ENCODE measurements around the gene LYPLA2.

Gene LYPLA2

DNA sequence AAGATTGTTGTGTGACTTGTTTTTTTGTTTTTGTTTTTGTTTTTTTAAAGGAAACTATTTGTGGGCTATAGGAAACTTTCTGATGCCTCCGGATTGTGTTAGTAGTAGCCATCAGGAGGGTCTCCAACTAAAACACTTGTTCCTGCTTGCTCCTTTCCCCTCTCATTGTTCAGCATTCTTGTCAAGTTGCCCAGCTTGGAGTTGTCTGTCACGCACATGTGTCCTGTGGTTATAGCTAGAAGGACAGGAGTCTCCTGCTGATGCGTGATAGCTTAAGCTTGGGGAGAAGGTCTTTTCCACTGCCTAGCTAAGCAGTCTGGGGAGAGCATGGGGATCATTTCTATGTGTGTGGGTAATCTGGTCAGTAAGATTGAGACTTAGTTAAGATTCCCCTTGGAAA is 3.2 kb upstream of the LYPLA2 start:
- Histone ChIP-seq H3K9me2 (replicated peaks; ENCODE audit: insufficient read depth, low read length) (no peaks in the 10 kb centered on the region), H3K9ac (ENCODE audit: low read length) (no peak overlapping the region), H3K9me3 (ENCODE audit: insufficient read depth, low read length) (no peaks in the 10 kb centered on the region), H3K4me2 (ENCODE audit: low read depth, low read length, poor library complexity, severe bottlenecking) (no peak overlapping the region), H3K36me3 (ENCODE audit: low read length) (peaks cover 20% of the 10 kb centered on the region), H3K79me2 (ENCODE audit: insufficient read depth, low read length) (peaks cover 20% of the 10 kb centered on the region), H3K27me3 (ENCODE audit: low read length) (no peaks in the 10 kb centered on the region), H3K27ac (ENCODE audit: low read depth, low read length) (no peak overlapping the region), H3F3A (ENCODE audit: insufficient read depth) (peaks cover 16% of the 10 kb centered on the region), H2AFZ (ENCODE audit: low read depth, low read length, severe bottlenecking) (no peak overlapping the region), H4K20me1 (ENCODE audit: low read depth, low read length) (no peaks in the 10 kb centered on the region), H3K4me3 (ENCODE audit: insufficient read depth, low read length, poor library complexity, severe bottlenecking) (no peak overlapping the region)
- TF ChIP-seq, protein P1, sequence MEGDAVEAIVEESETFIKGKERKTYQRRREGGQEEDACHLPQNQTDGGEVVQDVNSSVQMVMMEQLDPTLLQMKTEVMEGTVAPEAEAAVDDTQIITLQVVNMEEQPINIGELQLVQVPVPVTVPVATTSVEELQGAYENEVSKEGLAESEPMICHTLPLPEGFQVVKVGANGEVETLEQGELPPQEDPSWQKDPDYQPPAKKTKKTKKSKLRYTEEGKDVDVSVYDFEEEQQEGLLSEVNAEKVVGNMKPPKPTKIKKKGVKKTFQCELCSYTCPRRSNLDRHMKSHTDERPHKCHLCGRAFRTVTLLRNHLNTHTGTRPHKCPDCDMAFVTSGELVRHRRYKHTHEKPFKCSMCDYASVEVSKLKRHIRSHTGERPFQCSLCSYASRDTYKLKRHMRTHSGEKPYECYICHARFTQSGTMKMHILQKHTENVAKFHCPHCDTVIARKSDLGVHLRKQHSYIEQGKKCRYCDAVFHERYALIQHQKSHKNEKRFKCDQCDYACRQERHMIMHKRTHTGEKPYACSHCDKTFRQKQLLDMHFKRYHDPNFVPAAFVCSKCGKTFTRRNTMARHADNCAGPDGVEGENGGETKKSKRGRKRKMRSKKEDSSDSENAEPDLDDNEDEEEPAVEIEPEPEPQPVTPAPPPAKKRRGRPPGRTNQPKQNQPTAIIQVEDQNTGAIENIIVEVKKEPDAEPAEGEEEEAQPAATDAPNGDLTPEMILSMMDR (IDR thresholded peaks at IDR 0.05; ENCODE audit: insufficient read depth, low read length, poor library complexity, severe bottlenecking) = no peak
- TF ChIP-seq EZH2phosphoT487 (conservative IDR thresholded peaks at IDR 0.05; ENCODE audit: low read length) = no peak

GRCh38 chr1:23788695-23789094 is 2.2 kb upstream of the LYPLA2 start:
- Histone ChIP-seq H3K36me3 (ENCODE audit: low read length) (peaks cover 18% of the 10 kb centered on the region), H3K9ac (ENCODE audit: low read length) (no peak overlapping the region), H3K9me3 (ENCODE audit: insufficient read depth, low read length) (no peaks in the 10 kb centered on the region), H2AFZ (ENCODE audit: low read depth, low read length, severe bottlenecking) (no peak overlapping the region), H4K20me1 (ENCODE audit: low read depth, low read length) (no peaks in the 10 kb centered on the region), H3K4me2 (ENCODE audit: low read depth, low read length, poor library complexity, severe bottlenecking) (no peak overlapping the region), H3K27me3 (ENCODE audit: low read length) (no peaks in the 10 kb centered on the region), H3K79me2 (ENCODE audit: insufficient read depth, low read length) (peaks cover 23% of the 10 kb centered on the region), H3K9me2 (replicated peaks; ENCODE audit: insufficient read depth, low read length) (no peaks in the 10 kb centered on the region), H3F3A (ENCODE audit: insufficient read depth) (peaks cover 16% of the 10 kb centered on the region), H3K27ac (ENCODE audit: low read depth, low read length) (no peak overlapping the region), H3K4me3 (ENCODE audit: insufficient read depth, low read length, poor library complexity, severe bottlenecking) (no peak overlapping the region)
- TF ChIP-seq, protein P1 (IDR thresholded peaks at IDR 0.05; ENCODE audit: insufficient read depth, low read length, poor library complexity, severe bottlenecking) = no peak
- no peak for TF ChIP-seq EZH2phosphoT487 (conservative IDR thresholded peaks at IDR 0.05; ENCODE audit: low read length)

GRCh38 chr1:23791516-23792047 is 637 bp downstream of the LYPLA2 start:
- H2AFZ ChIP-seq (ENCODE audit: low read depth, low read length, severe bottlenecking) = peak overlapping the region; percentile 67
- no peaks in the 10 kb centered on the region for H3K27me3 ChIP-seq (ENCODE audit: low read length)
- H3K9me3 ChIP-seq (ENCODE audit: insufficient read depth, low read length) = no peaks in the 10 kb centered on the region
- peak overlapping the region; percentile 98 for H3K4me3 ChIP-seq (ENCODE audit: insufficient read depth, low read length, poor library complexity, severe bottlenecking)
- H3K27ac ChIP-seq (ENCODE audit: low read depth, low read length) = peak overlapping the region; percentile 49
- peaks cover 13% of the 10 kb centered on the region for H3F3A ChIP-seq (ENCODE audit: insufficient read depth)
- H3K36me3 ChIP-seq (ENCODE audit: low read length) = 0 out of 2 replicates have a peak, but pooled peaks cover 6% of the 10 kb centered on the region
- TF ChIP-seq, protein P1 (IDR thresholded peaks at IDR 0.05; ENCODE audit: insufficient read depth, low read length, poor library complexity, severe bottlenecking) = no peak
- no peak for TF ChIP-seq EZH2phosphoT487 (conservative IDR thresholded peaks at IDR 0.05; ENCODE audit: low read length)
- peak overlapping the region; percentile 91 for H3K9ac ChIP-seq (ENCODE audit: low read length)
- H3K4me2 ChIP-seq (ENCODE audit: low read depth, low read length, poor library complexity, severe bottlenecking) = peak overlapping the region; percentile 77
- H4K20me1 ChIP-seq (ENCODE audit: low read depth, low read length) = no peaks in the 10 kb centered on the region
- H3K9me2 ChIP-seq (replicated peaks; ENCODE audit: insufficient read depth, low read length) = no peaks in the 10 kb centered on the region
- H3K79me2 ChIP-seq (ENCODE audit: insufficient read depth, low read length) = peaks cover 20% of the 10 kb centered on the region
